ENCODE data around the gene ACMSD.
"Not testable (repeated sequence)": the region's sequence is repeated elsewhere in the genome, so short reads cannot be mapped to it uniquely, and the experiment has no call there.

- TF ChIP-seq REST (IDR thresholded peaks at IDR 0.05; ENCODE audit: insufficient replicate concordance, low read depth); POLR2AphosphoS5 (IDR thresholded peaks at IDR 0.05; ENCODE audit: low read depth): not testable (repeated sequence)
These were observed 34.6 kb upstream of the ACMSD start for GRCh38 chr2:134803609-134804405.

Data from HL-60 (cell line).